Right lobe of liver (tissue), 6 donors: Measurements from ENCODE around the gene ADTRP. TPM values are rescaled to one million over a fixed set of nuclear protein-coding genes. Genes with fewer than 3 reads are reported as not detected.

Experiments
- ATAC-seq, 4 donors: fragments of 200-7000 bp; cut with Tn5 transposase; one replicate each; pipeline ENCODE4 v1.9.1; 2020; ENCODE audit warnings: mild to moderate bottlenecking in 4 of 4, moderate library complexity in 4 of 4
- DNase-seq, 3 donors: peaks; one replicate each; pipeline ENCODE4 v3.0.0-alpha.2; 2020
- H3K27ac ChIP-seq, 3 donors: fragments of 200-600 bp; one replicate each; pipeline ENCODE4 v1.8.0; 2022
- H3K27me3 ChIP-seq, 2 donors: fragments of 200-600 bp; one replicate each; pipeline ENCODE4 v1.8.0; 2022
- H3K36me3 ChIP-seq, 4 donors: fragments of 200-600 bp; sonication (generic) in 1 of 4; one replicate each; pipeline versions ENCODE4 v1.5.1 to v1.8.0; 2017 to 2022; ENCODE audit warnings: control low read depth in 1 of 4
- H3K4me1 ChIP-seq, 4 donors: fragments of 200-600 bp; sonication (generic) in 1 of 4; one replicate each; pipeline versions ENCODE4 v1.5.1 to v1.8.0; 2017 to 2022; ENCODE audit warnings: control low read depth in 1 of 4
- H3K4me3 ChIP-seq, 3 donors: fragments of 200-600 bp; one replicate each; pipeline ENCODE4 v1.8.0; 2022
- H3K9me3 ChIP-seq, 4 donors: fragments of 200-600 bp; sonication (generic) in 1 of 4; one replicate each; pipeline versions ENCODE4 v1.5.1 to v1.8.0; 2017 to 2022; ENCODE audit warnings: control low read depth in 1 of 4
- POLR2A ChIP-seq: fragments of 450-650 bp; IDR thresholded peaks from one replicate; pipeline ENCODE4 v1.6.1; 2017; ENCODE audit warnings: antibody characterized with exemption, mild to moderate bottlenecking
- WGBS: methylation state at CpG from one replicate; pipeline ENCODE4 v1.1.6; 2018; ENCODE audit warnings: low coverage, low lambda C conversion rate; ENCODE audit not compliant: insufficient coverage; ENCODE audit errors: missing lambda C conversion rate; 5-methylcytosine and 5-hydroxymethylcytosine counted together
- intact Hi-C, 2 donors: fragments of 100-400 bp; cut with DNase I; formaldehyde crosslinking; loops; one replicate each; pipeline versions ENCODE4 v1.11.2 to v1.14.1; 2022
- total RNA-seq, 6 experiments: library from RNA; depleted of rRNA in 2 of 6; stranded (reverse); fragments of >200 nt in 2 of 6; fragmentation: NEBNext Ultra II Directional in 3 of 6; extraction: Animal tissue kit (Norgen Biotek cat#: 25700) in 3 of 6; gene quantifications; one replicate each; pipeline versions ENCODE4 v1.1.0 to v1.2.4, GENCODE V29; 2016 to 2023
- TF ChIP-seq, protein P1 (sequence below), 4 donors: fragments of 200-600 bp in 3 of 4; fragments of 450-650 bp in 1 of 4; IDR thresholded peaks; one replicate each; pipeline versions ENCODE4 v1.5.1 to v1.8.0; 2016 to 2022; ENCODE audit warnings: antibody characterized with exemption in 4 of 4, mild to moderate bottlenecking in 2 of 4
- donor health status: DM: no; HTN: yes; CAD: no.
- donor health status: DM: no; HTN: no; CAD: no.
- donor health status: DM: no; HTN: no; CAD: no.
- donor health status: DM: no; HTN: yes; CAD: no.
- donor health status: DM: no; HTN: yes; CAD: no.

ADTRP gene
- total RNA-seq, 6 experiments from 2014 or later, result 0.46 to 1.9 (median 0.92) TPM; not detected in 1

DNA sequence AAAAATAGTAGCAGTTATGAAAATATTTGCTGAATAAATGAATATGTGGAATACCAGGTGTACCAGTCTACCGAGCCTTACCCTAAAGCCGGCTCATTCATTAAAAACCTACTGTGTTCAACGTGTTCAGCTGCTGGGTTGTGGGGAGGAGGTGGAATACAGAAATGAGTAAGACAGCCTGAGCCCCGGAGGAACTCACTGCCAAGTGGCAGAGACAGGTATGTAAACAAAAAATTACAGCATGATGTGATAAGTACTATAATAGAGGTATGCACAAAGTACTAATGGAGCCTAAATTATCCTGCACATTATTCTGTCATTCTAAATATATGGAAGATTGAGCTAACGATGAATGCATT is 6.8 kb upstream of the ADTRP start:
- 46% methylated on average over 5 of the region's 5 CpGs for WGBS
- Histone ChIP-seq H3K27ac (no peak overlapping the region), H3K9me3 (no peaks in the 10 kb centered on the region), H3K27me3 (no peaks in the 10 kb centered on the region), H3K36me3 (no peaks in the 10 kb centered on the region), H3K4me3 (no peak overlapping the region), H3K4me1 (no peaks in the 10 kb centered on the region)
- DNase-seq, result no peak
- peak in 3 of 4 donors; percentile 17 to 86 (median 75) for ATAC-seq
- no peak for TF ChIP-seq POLR2A
- TF ChIP-seq, protein P1, sequence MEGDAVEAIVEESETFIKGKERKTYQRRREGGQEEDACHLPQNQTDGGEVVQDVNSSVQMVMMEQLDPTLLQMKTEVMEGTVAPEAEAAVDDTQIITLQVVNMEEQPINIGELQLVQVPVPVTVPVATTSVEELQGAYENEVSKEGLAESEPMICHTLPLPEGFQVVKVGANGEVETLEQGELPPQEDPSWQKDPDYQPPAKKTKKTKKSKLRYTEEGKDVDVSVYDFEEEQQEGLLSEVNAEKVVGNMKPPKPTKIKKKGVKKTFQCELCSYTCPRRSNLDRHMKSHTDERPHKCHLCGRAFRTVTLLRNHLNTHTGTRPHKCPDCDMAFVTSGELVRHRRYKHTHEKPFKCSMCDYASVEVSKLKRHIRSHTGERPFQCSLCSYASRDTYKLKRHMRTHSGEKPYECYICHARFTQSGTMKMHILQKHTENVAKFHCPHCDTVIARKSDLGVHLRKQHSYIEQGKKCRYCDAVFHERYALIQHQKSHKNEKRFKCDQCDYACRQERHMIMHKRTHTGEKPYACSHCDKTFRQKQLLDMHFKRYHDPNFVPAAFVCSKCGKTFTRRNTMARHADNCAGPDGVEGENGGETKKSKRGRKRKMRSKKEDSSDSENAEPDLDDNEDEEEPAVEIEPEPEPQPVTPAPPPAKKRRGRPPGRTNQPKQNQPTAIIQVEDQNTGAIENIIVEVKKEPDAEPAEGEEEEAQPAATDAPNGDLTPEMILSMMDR (IDR thresholded peaks at IDR 0.05), result no peak
- intact Hi-C loops, result no loop called here

DNA sequence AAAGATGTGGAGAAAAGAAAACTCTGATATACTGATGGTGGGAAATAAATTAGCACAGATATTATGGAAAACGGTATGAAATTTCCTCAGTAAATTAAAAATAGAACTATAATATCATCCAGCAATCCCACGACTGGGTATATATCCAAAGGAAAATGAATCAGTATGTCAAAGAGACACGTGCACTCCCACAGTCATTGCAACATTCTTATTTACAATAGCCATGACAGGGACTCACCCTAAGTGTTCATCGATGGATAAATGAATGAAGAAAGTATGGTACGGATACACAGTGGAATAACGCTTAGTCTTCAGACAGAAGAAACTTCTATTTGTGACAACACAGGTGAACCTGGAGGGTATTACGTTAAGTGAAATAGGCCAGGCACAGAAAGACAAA is 5.7 kb upstream of the ADTRP start:
- H3K4me3 ChIP-seq, result no peak overlapping the region
- H3K27ac ChIP-seq, result no peak overlapping the region
- ATAC-seq (peak in 2 of 4 donors; percentile 19 to 67), DNase-seq (no peak)
- no peaks in the 10 kb centered on the region for H3K9me3 ChIP-seq
- no peaks in the 10 kb centered on the region for H3K4me1 ChIP-seq
- no peaks in the 10 kb centered on the region for H3K36me3 ChIP-seq
- H3K27me3 ChIP-seq, result no peaks in the 10 kb centered on the region
- TF ChIP-seq POLR2A, result no peak
- TF ChIP-seq, protein P1 (IDR thresholded peaks at IDR 0.05), result no peak
- intact Hi-C loops, result no loop called here
- 46% methylated on average over 7 of the region's 7 CpGs for WGBS

DNA sequence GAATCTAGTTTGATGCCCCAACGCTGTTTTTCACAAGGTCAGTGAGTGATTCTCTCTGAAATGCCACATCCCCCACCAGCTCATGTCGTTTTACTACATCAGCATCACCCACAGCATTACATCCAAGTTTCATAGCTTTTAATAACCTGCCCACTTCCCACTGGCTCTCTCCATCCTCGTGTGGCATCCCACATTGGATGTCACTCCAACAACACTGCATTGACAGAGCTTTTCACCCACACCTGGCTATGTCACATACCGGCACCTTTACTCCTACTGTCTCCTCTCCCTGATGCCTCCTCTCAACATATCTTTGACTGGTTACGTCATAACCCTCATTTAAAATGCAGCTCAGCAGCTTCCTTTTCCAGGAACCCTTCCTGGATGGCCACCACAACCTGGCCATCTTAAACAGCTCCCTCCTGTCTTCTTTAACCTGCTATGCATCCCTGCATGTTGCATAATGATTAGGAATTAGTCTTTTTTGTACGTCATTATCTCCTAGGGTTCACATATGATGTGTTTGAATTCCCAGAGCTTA is 5.0 kb upstream of the ADTRP start:
- no peak for TF ChIP-seq POLR2A
- TF ChIP-seq, protein P1 (IDR thresholded peaks at IDR 0.05), result no peak
- intact Hi-C loops, result no loop called here
- Histone ChIP-seq H3K27me3 (no peaks in the 10 kb centered on the region), H3K27ac (no peak overlapping the region), H3K9me3 (no peaks in the 10 kb centered on the region), H3K36me3 (no peaks in the 10 kb centered on the region), H3K4me1 (no peaks in the 10 kb centered on the region), H3K4me3 (no peak overlapping the region)
- 82% methylated on average over 6 of the region's 6 CpGs for WGBS
- DNase-seq, result no peak
- no peak for ATAC-seq

DNA sequence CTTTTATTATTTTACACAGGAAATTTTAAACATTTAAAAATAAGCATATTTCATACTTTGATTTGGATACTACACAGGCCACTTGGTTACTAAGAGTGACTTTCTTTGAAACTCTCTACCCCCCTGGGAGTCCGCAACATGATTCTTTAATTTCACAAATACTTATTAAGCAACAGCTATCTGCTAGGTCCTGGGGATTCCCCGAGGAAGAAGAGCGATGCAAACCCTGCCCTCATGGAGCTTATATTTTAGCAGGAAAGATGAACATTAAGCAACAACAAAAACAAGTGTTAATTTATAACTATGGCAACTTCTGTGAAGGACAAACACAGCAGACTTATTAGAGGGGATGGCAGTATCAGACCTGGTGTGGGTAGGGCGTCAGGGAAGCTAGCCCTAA is 3.9 kb upstream of the ADTRP start:
- H3K4me1 ChIP-seq, result no peaks in the 10 kb centered on the region
- 90% methylated on average over 3 of the region's 4 CpGs for WGBS
- H3K4me3 ChIP-seq, result no peak overlapping the region
- TF ChIP-seq POLR2A, result no peak
- TF ChIP-seq, protein P1 (IDR thresholded peaks at IDR 0.05), result no peak
- no peaks in the 10 kb centered on the region for H3K9me3 ChIP-seq
- no peak for ATAC-seq
- no peak overlapping the region for H3K27ac ChIP-seq
- H3K36me3 ChIP-seq, result no peaks in the 10 kb centered on the region
- intact Hi-C loops, result no loop called here
- no peak for DNase-seq
- no peaks in the 10 kb centered on the region for H3K27me3 ChIP-seq

DNA sequence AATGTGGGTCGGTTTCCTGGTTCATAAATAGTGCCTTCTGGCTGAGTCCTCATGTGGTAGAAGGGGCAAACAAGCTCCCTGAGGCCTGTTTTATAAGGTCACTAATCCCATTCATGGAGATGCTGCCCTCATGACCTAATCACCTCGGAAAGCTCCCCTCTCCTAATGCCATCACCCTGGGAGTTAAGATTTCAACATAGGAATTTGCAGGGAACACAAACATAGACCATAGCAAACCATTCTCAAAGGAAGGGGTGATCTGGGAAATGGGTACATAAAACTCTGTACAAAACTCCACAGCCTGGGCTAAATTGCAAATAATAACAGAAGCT is 1.5 kb upstream of the ADTRP start:
- Histone ChIP-seq H3K4me3 (no peak overlapping the region), H3K36me3 (no peaks in the 10 kb centered on the region), H3K27me3 (no peaks in the 10 kb centered on the region), H3K27ac (no peak overlapping the region), H3K9me3 (no peaks in the 10 kb centered on the region), H3K4me1 (no peaks in the 10 kb centered on the region)
- TF ChIP-seq POLR2A, result no peak
- TF ChIP-seq, protein P1 (IDR thresholded peaks at IDR 0.05), result no peak
- intact Hi-C loops, result no loop called here
- DNase-seq (no peak), ATAC-seq (no peak)
- WGBS, result 29% methylated on average over 2 of the region's 2 CpGs
